Kidney epithelial cell (primary cell): Measurements from ENCODE around the gene EDEM3. TPM values are rescaled to one million over a fixed set of nuclear protein-coding genes. Genes with fewer than 3 reads are reported as not detected.

ENCODE experiments used
- DNase-seq: peaks from one replicate; pipeline ENCODE4 v3.0.0-alpha.2; 2010; ENCODE audit warnings: low read depth
- H3K27me3 ChIP-seq: 2 replicates; pipeline ENCODE4 v1.6.0; 2011; ENCODE audit warnings: low read length; ENCODE audit not compliant: control insufficient read depth, insufficient read depth
- H3K36me3 ChIP-seq: 2 replicates; pipeline ENCODE4 v1.5.1; 2011; ENCODE audit warnings: low read length; ENCODE audit not compliant: control insufficient read depth, insufficient read depth
- H3K4me3 ChIP-seq: 2 replicates; pipeline ENCODE4 v1.5.1; 2011; ENCODE audit warnings: low read depth, mild to moderate bottlenecking, control low read depth, low read length
- CTCF ChIP-seq: IDR thresholded peaks from 2 replicates; pipeline ENCODE4 v1.5.1; 2011; ENCODE audit warnings: mild to moderate bottlenecking, moderate library complexity, low read length, control low read depth, inconsistent platforms; ENCODE audit not compliant: insufficient read depth, poor library complexity, severe bottlenecking
- total RNA-seq: library from RNA; depleted of rRNA; stranded (reverse); fragments of >200 nt; gene quantifications from 2 replicates; pipeline ENCODE4 v1.2.3, GENCODE V29; 2015

Gene EDEM3
- total RNA-seq, 1 donor from 2014 or later, result 20.2 TPM

DNA sequence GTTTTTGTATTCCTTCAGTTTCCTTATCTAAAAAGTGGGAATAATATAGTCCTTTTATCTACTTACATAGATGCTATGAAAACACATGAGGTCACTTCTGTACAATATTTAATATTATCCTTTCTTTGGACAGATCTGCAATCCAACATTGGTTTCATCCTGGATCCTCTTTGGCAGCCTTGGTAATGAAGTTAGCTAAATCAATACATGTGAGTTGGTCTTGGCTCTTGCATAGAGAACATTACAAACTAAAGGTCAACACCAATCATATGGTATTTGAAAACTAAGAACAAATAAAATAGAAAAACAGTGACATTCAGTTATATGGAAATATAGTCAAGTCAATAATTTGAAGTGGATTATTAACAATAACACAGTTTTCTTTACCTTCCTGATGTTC lies 3.2 kb upstream of the EDEM3 start:
- DNase-seq, result no peak
- Histone ChIP-seq H3K4me3 (no peak overlapping the region), H3K36me3 (no peaks in the 10 kb centered on the region), H3K27me3 (no peaks in the 10 kb centered on the region)
- TF ChIP-seq CTCF, result no peak

DNA sequence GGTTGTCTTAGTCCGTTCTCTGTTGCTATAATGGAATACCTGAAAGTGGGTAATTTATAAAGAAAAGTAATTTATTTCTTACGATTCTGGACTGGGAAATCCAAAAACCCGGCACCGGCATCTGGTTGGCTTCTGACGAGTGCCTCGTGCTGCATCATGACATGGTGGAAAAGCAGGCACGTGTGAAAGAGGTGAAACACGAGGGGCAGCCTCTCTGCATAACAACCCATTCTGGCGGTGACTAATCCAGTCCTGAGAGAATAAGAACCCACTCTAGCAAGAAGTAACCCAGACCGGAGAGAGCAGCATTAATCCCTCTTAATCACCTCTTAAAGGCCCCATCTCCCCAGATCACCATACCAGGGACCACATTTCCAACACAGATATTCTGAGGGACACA lies 2.7 kb upstream of the EDEM3 start:
- DNase-seq, result no peak
- H3K4me3 ChIP-seq, result no peak overlapping the region
- no peak for TF ChIP-seq CTCF
- H3K27me3 ChIP-seq, result no peaks in the 10 kb centered on the region
- no peaks in the 10 kb centered on the region for H3K36me3 ChIP-seq

DNA sequence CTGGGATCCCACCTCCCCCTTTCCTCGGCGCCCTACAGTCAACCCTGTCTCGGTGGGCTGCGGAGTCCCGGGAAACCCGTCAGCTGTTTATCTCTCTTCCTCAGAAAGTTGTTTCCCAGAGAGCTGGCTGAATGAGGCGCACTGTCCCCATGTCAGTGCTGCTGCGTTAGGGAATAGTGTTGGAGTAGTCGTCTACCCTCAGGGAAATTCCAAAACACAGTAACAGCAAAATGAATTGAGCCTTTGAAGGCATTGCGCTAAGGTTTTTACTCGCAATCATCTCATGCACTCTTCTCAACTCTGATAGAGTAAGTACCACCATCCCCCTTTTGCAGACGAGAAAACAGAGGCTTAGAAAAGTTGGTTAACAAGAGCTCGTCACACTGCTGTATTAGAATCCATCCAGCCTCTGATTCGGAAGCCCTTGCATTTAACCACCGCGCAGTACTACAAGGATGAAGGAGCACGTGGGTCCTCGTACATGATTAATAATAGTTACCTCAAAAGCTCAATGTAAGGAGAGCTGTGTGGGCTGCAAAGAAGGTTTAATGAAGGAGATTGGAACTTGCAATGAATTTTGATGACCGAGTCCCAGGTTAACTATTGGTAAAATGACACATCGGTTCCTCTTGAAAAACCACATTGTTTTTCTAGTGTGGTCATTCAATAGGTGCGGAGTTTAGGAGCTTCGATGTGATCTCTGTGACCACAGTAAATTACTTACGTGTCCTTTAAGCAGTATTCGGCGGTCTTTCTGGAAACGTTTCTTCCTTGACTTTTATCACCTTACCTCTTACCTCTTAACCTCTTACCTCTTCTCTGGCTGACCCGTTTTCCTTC lies 788 bp upstream of the EDEM3 start:
- DNase-seq, result peak; percentile 59
- H3K27me3 ChIP-seq, result no peaks in the 10 kb centered on the region
- no peak for TF ChIP-seq CTCF
- H3K4me3 ChIP-seq, result peak overlapping the region; percentile 58
- no peaks in the 10 kb centered on the region for H3K36me3 ChIP-seq

DNA sequence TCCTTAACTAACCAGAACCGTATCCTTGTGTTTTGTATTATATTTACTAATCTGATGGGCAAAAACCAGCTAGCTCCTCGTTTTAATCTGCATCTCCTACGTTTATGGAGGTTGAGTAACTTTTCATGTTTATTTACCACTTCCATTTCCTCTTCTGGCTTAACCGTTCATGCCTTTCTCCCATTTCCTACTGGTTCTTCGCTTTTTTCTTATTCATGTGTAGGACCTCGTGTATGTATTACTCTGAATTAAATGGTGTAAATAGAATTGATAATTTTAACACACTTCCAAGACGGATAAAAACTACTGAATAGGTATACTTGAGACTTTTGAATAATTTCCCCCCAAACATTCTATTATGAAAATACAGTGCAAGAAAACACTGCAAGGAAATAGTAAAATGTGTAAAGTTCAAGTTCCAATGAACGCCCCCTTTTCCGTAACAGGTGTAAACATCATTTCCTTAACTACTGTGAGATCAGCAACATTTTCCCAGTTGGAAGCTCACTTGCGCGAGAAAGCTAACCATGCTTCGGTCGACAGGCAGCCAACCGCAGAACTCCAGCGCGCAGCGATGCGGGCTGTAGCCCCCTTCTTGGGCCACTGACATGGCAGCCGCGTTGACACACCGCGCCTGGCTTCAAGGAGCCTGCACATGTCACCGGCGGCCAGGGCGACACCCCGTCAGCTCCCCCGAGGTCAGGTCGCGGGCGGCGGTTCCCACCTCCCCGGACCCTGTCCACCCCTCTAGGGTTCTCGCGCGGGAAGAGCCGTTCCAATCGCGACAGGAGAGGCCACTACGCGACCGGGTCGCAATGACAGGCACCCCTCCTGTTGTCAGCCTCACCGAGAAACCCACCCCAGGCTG lies 816 bp downstream of the EDEM3 start:
- no peak for DNase-seq
- Histone ChIP-seq H3K27me3 (no peaks in the 10 kb centered on the region), H3K4me3 (peak overlapping the region; percentile 88), H3K36me3 (no peaks in the 10 kb centered on the region)
- TF ChIP-seq CTCF, result no peak

GRCh38 chr1:184753117-184753516 lies 1.5 kb downstream of the EDEM3 start:
- DNase-seq, result no peak
- no peaks in the 10 kb centered on the region for H3K36me3 ChIP-seq
- no peaks in the 10 kb centered on the region for H3K27me3 ChIP-seq
- no peak for TF ChIP-seq CTCF
- no peak overlapping the region for H3K4me3 ChIP-seq
